Cardiac muscle cell (in vitro differentiated cells and primary cell): ENCODE results near the gene SMTNL2. TPM values are rescaled to one million over a fixed set of nuclear protein-coding genes. Genes with fewer than 3 reads are reported as not detected.

Source experiments
- DNase-seq, 2 donors: peaks; one replicate each; pipeline versions ENCODE4 v3.0.0 to v3.0.0-alpha.2; 2010 to 2017; ENCODE audit warnings: low read depth in 1 of 2, low spot score in 1 of 2
- H3K27ac ChIP-seq: fragments of 200-600 bp; sonication (generic); 2 replicates; pipeline ENCODE4 v1.5.1; 2016
- H3K27me3 ChIP-seq: fragments of 200-600 bp; sonication (generic); 2 replicates; pipeline ENCODE4 v1.6.0; 2016; ENCODE audit warnings: control low read depth
- H3K36me3 ChIP-seq: fragments of 200-600 bp; sonication (generic); 2 replicates; pipeline ENCODE4 v1.5.1; 2016; ENCODE audit warnings: control low read depth
- H3K4me1 ChIP-seq: fragments of 200-600 bp; sonication (generic); 2 replicates; pipeline ENCODE4 v1.8.1; 2017; ENCODE audit warnings: low read depth, mild to moderate bottlenecking, mixed run types
- H3K4me3 ChIP-seq: fragments of 200-600 bp; sonication (generic); 2 replicates; pipeline ENCODE4 v1.5.1; 2016; ENCODE audit warnings: mild to moderate bottlenecking
- H3K9me3 ChIP-seq: fragments of 200-600 bp; sonication (generic); 2 replicates; pipeline ENCODE4 v1.5.1; 2017; ENCODE audit warnings: low read depth, mild to moderate bottlenecking, control low read depth
- CTCF ChIP-seq: IDR thresholded peaks from 2 replicates; pipeline ENCODE4 v1.5.1; 2012; ENCODE audit warnings: low read depth, mild to moderate bottlenecking, low read length
- polyA plus RNA-seq: library from polyadenylated mRNA; unstranded; fragments of >200 nt; fragmentation: Nextera tagmentation; extraction: Ambion mirVana; gene quantifications from 2 replicates; pipeline ENCODE4 v1.2.1, GENCODE V29; 2016
- total RNA-seq: library from RNA; depleted of rRNA; stranded (reverse); fragments of >200 nt; gene quantifications from 2 replicates; pipeline ENCODE4 v1.2.3, GENCODE V29; 2016

Gene SMTNL2
- total and polyA plus RNA-seq, 2 experiments from 2014 or later = 184 to 269 TPM

- Histone ChIP-seq H3K27ac (no peak overlapping the region), H3K27me3 (no peaks in the 10 kb centered on the region), H3K4me3 (no peak overlapping the region), H3K36me3 (no peaks in the 10 kb centered on the region), H3K4me1 (peaks cover 5% of the 10 kb centered on the region), H3K9me3 (no peaks in the 10 kb centered on the region)
- DNase-seq = no peak
- TF ChIP-seq CTCF = no peak
These were observed 26.5 kb upstream of the SMTNL2 start for GRCh38 chr17:4557626-4558346.

GRCh38 chr17:4558347-4558971, 25.9 kb upstream of the SMTNL2 start:
- Histone ChIP-seq H3K36me3 (no peaks in the 10 kb centered on the region), H3K9me3 (no peaks in the 10 kb centered on the region), H3K27ac (no peak overlapping the region), H3K4me3 (no peak overlapping the region), H3K4me1 (peaks cover 5% of the 10 kb centered on the region), H3K27me3 (no peaks in the 10 kb centered on the region)
- DNase-seq = no peak
- TF ChIP-seq CTCF = no peak

- no peak overlapping the region for H3K27ac ChIP-seq
- H3K36me3 ChIP-seq = no peaks in the 10 kb centered on the region
- H3K27me3 ChIP-seq = no peaks in the 10 kb centered on the region
- H3K4me3 ChIP-seq = no peak overlapping the region
- no peaks in the 10 kb centered on the region for H3K9me3 ChIP-seq
- peaks cover 5% of the 10 kb centered on the region for H3K4me1 ChIP-seq
- DNase-seq = no peak
- no peak for TF ChIP-seq CTCF
These were observed 25.1 kb upstream of the SMTNL2 start for GRCh38 chr17:4559139-4559791.

- DNase-seq = no peak
- Histone ChIP-seq H3K4me1 (no peaks in the 10 kb centered on the region), H3K27ac (no peak overlapping the region), H3K4me3 (no peak overlapping the region), H3K9me3 (no peaks in the 10 kb centered on the region), H3K36me3 (no peaks in the 10 kb centered on the region), H3K27me3 (no peaks in the 10 kb centered on the region)
- no peak for TF ChIP-seq CTCF
These were observed 24.4 kb upstream of the SMTNL2 start for GRCh38 chr17:4559966-4560365.

GRCh38 chr17:4560421-4560820, 23.9 kb upstream of the SMTNL2 start, which contains the start of gene GGT6:
TSS of gene GGT6 (minus strand) at chr17:4560577. CDS start at chr17:4560521, 56 bp downstream.
- Histone ChIP-seq H3K9me3 (no peaks in the 10 kb centered on the region), H3K36me3 (no peaks in the 10 kb centered on the region), H3K4me3 (no peak within 1 kb of the TSS), H3K27ac (no peak within 1 kb of the TSS), H3K27me3 (no peaks in the 10 kb centered on the region), H3K4me1 (no peaks in the 10 kb centered on the region)
- TF ChIP-seq CTCF = no peak
- DNase-seq = no peak
